Spleen (tissue), 11 donors: ENCODE measurements around the gene PITPNB. TPM values are rescaled to one million over a fixed set of nuclear protein-coding genes. Genes with fewer than 3 reads are reported as not detected.

ENCODE experiments used
- DNase-seq: peaks from one replicate; pipeline ENCODE4 v3.0.0-alpha.2; 2020
- H3K27ac ChIP-seq, 8 donors: fragments of 200-600 bp; sonication (generic) in 7 of 8; 1 replicate in 4 of 8; 2 replicates in 4 of 8; pipeline versions ENCODE4 v1.5.0 to v1.8.0; 2016 to 2021; ENCODE audit warnings: inconsistent platforms in 4 of 8, mild to moderate bottlenecking in 4 of 8, moderate library complexity in 1 of 8
- H3K27me3 ChIP-seq, 7 donors: fragments of 200-600 bp; sonication (generic) in 6 of 7; replicated peaks in 1 of 7; 1 replicate in 4 of 7; 2 replicates in 3 of 7; pipeline versions ENCODE4 v1.5.0 to v1.8.0; 2016 to 2021; ENCODE audit warnings: inconsistent platforms in 3 of 7, mild to moderate bottlenecking in 1 of 7
- H3K36me3 ChIP-seq, 6 donors: fragments of 200-600 bp; sonication (generic) in 5 of 6; 1 replicate in 4 of 6; 2 replicates in 2 of 6; pipeline versions ENCODE4 v1.5.0 to v1.8.0; 2016 to 2021; ENCODE audit warnings: inconsistent platforms in 2 of 6
- H3K4me1 ChIP-seq, 6 donors: fragments of 200-600 bp; sonication (generic) in 5 of 6; 1 replicate in 3 of 6; 2 replicates in 3 of 6; pipeline versions ENCODE4 v1.5.0 to v1.8.0; 2016 to 2021; ENCODE audit warnings: inconsistent platforms in 3 of 6
- H3K4me3 ChIP-seq, 8 donors: fragments of 200-600 bp; sonication (generic) in 7 of 8; 1 replicate in 4 of 8; 2 replicates in 4 of 8; pipeline versions ENCODE4 v1.5.0 to v1.8.0; 2016 to 2021; ENCODE audit warnings: inconsistent platforms in 4 of 8, mild to moderate bottlenecking in 4 of 8, moderate library complexity in 2 of 8
- H3K9me3 ChIP-seq, 8 donors: fragments of 200-600 bp; sonication (generic) in 7 of 8; 1 replicate in 4 of 8; 2 replicates in 4 of 8; pipeline versions ENCODE4 v1.5.0 to v1.8.0; 2016 to 2021; ENCODE audit warnings: inconsistent platforms in 4 of 8
- CTCF ChIP-seq, 11 experiments: fragments of 200-600 bp in 7 of 11; fragments of 450-650 bp in 4 of 11; sonication (generic) in 4 of 11; IDR thresholded peaks in 8 of 11; conservative IDR thresholded peaks in 3 of 11; 1 replicate in 7 of 11; 2 replicates in 4 of 11; pipeline versions ENCODE4 v1.4.0 to v1.8.0; 2016 to 2021; ENCODE audit warnings: antibody characterized with exemption in 11 of 11, inconsistent platforms in 4 of 11, mild to moderate bottlenecking in 1 of 11
- POLR2A ChIP-seq, 3 donors: fragments of 450-650 bp; IDR thresholded peaks; one replicate each; pipeline ENCODE4 v1.5.1; 2017; ENCODE audit warnings: antibody characterized with exemption in 3 of 3, mild to moderate bottlenecking in 1 of 3
- POLR2AphosphoS5 ChIP-seq, 3 donors: sonication (generic); formaldehyde crosslinking; IDR thresholded peaks; one replicate each; pipeline ENCODE4 v1.5.1; 2017; ENCODE audit warnings: antibody characterized with exemption in 3 of 3
- WGBS, 5 donors: extraction: QIAGEN DNeasy Blood & Tissue Kit in 3 of 5; methylation state at CpG; one replicate each; pipeline versions ENCODE4 v1.1.5 to v1.1.7; 2013 to 2018; 5-methylcytosine and 5-hydroxymethylcytosine counted together
- intact Hi-C: fragments of 100-400 bp; cut with DNase I; formaldehyde crosslinking; loops from one replicate; pipeline ENCODE4 v1.15.0; 2023; ENCODE audit warnings: low total_unique reads
- polyA plus RNA-seq, 3 donors: library from polyadenylated mRNA; stranded (reverse); fragments of 200-250 nt; gene quantifications; one replicate each; pipeline ENCODE4 v1.2.1, GENCODE V29; 2013
- total RNA-seq, 7 donors: library from RNA; depleted of rRNA in 3 of 7; stranded (reverse); fragments of >200 nt in 3 of 7; fragmentation: NEBNext Ultra II Directional in 4 of 7; extraction: Animal tissue kit (Norgen Biotek cat#: 25700) in 4 of 7; gene quantifications; one replicate each; pipeline versions ENCODE4 v1.1.0 to v1.2.1, GENCODE V29; 2016 to 2021
- donor health status: healthy with polysubstance abuse.
- donor health status: DM: no; HTN: no; CAD: no; lungs with moderate emphysema.
- donor health status: DM: no; HTN: no; CAD: no.
- donor health status: Bipolar disorder and iron deficiency.
- donor health status: healthy.
- donor health status: DM: no; HTN: no; CAD: no.
- donor health status: DM: yes; HTN: yes; CAD: no.

The PITPNB gene
- total and polyA plus RNA-seq, 10 donors: 17.5 to 67.2 (median 48.9) TPM

- intact Hi-C loops: no loop called here
- Histone ChIP-seq H3K27me3 (no peaks in the 10 kb centered on the region), H3K4me3 (no peak overlapping the region), H3K9me3 (no peaks in the 10 kb centered on the region), H3K4me1 (peaks cover 4 to 55% (median 26%) of the 10 kb centered on the region in 6 donors), H3K36me3 (peaks cover 0 to 48% (median 19%) of the 10 kb centered on the region in 6 donors), H3K27ac (peak overlapping the region in 6 of 8 donors; percentile 10 to 52 (median 26))
- 91 to 95% (median 93%) methylated on average over 2 of the region's 2 CpGs for WGBS, 5 donors
- DNase-seq: no peak
- TF ChIP-seq CTCF (IDR thresholded peaks at IDR 0.05 in 8 of 11, conservative IDR thresholded peaks at IDR 0.05 in 3 of 11) (no peak), POLR2A (IDR thresholded peaks at IDR 0.05) (no peak), POLR2AphosphoS5 (IDR thresholded peaks at IDR 0.05) (no peak)
Observed at GRCh38 chr22:27863556-27863955, 55.5 kb downstream of the PITPNB start.

DNA sequence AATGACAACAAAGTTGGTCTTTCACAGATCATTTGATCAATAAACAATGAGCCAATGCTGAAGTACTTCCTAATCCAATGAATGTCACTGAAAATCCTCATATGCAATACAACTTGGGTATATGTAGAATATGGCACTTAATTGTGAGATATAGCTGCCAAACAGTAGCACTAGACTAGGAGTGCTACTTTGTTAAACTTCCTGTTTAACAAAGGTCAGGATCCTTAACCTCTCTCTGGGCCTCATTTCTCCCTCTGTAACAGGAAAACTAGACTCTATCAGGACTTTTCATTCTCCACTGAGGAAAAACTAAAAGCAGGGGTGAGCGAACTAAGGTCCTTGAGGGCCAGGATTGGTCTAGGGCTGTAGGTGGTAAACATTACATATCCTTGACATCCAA, 56.1 kb downstream of the PITPNB start:
- no peaks in the 10 kb centered on the region for H3K27me3 ChIP-seq
- H3K27ac ChIP-seq: peak overlapping the region in 6 of 8 donors; percentile 10 to 52 (median 26)
- no peak for DNase-seq
- intact Hi-C loops: no loop called here
- no peak overlapping the region for H3K4me3 ChIP-seq
- 63 to 84% (median 75%) methylated on average over 1 of the region's 1 CpG for WGBS, 5 donors
- peaks cover 4 to 49% (median 24%) of the 10 kb centered on the region in 6 donors for H3K4me1 ChIP-seq
- TF ChIP-seq CTCF (IDR thresholded peaks at IDR 0.05 in 8 of 11, conservative IDR thresholded peaks at IDR 0.05 in 3 of 11) (no peak), POLR2A (IDR thresholded peaks at IDR 0.05) (no peak), POLR2AphosphoS5 (IDR thresholded peaks at IDR 0.05) (no peak)
- peaks cover 0 to 51% (median 24%) of the 10 kb centered on the region in 6 donors for H3K36me3 ChIP-seq
- no peaks in the 10 kb centered on the region for H3K9me3 ChIP-seq

GRCh38 chr22:27859336-27859735, 59.7 kb downstream of the PITPNB start:
- TF ChIP-seq POLR2AphosphoS5 (IDR thresholded peaks at IDR 0.05): no peak
- no peak for TF ChIP-seq CTCF (IDR thresholded peaks at IDR 0.05 in 8 of 11, conservative IDR thresholded peaks at IDR 0.05 in 3 of 11)
- TF ChIP-seq POLR2A (IDR thresholded peaks at IDR 0.05): no peak
- intact Hi-C loops: no loop called here
- Histone ChIP-seq H3K9me3 (no peaks in the 10 kb centered on the region), H3K36me3 (peaks cover 0 to 83% (median 59%) of the 10 kb centered on the region in 6 donors), H3K27ac (no peak overlapping the region), H3K4me1 (peaks cover 0 to 21% (median 11%) of the 10 kb centered on the region in 6 donors), H3K4me3 (no peak overlapping the region), H3K27me3 (no peaks in the 10 kb centered on the region)
- 62 to 94% (median 75%) methylated on average over 2 of the region's 2 CpGs for WGBS, 5 donors
- DNase-seq: no peak

DNA sequence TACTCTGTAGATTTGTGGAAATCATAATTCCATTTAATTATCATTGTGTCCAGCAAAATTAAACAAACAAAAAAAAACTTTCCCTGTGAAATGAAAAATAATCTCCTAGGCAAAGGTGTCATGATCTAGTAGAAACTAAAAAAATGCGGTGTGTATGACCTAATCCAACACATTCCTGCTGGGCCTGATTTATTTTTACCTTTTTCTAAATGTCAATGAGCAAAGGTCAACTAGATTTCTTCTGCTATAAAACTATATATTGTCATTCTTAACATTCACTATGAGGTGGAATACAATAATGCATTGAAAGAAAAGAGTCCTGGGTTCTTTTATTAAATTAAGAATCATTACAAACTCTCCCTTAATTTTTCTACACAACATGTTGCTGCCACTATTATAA, 60.4 kb downstream of the PITPNB start:
- Histone ChIP-seq H3K4me1 (peaks cover 0 to 27% (median 13%) of the 10 kb centered on the region in 6 donors), H3K9me3 (no peaks in the 10 kb centered on the region), H3K4me3 (no peak overlapping the region), H3K36me3 (peaks cover 0 to 90% (median 62%) of the 10 kb centered on the region in 6 donors), H3K27ac (no peak overlapping the region), H3K27me3 (no peaks in the 10 kb centered on the region)
- TF ChIP-seq POLR2A (IDR thresholded peaks at IDR 0.05): no peak
- TF ChIP-seq POLR2AphosphoS5 (IDR thresholded peaks at IDR 0.05): no peak
- TF ChIP-seq CTCF (IDR thresholded peaks at IDR 0.05 in 8 of 11, conservative IDR thresholded peaks at IDR 0.05 in 3 of 11): no peak
- DNase-seq: no peak
- intact Hi-C loops: no loop called here
- WGBS, 5 donors: 91 to 98% (median 96%) methylated on average over 1 of the region's 1 CpG
